Body of pancreas (tissue), 4 donors: Measurements from ENCODE around the gene GJA1.
"Not testable (repeated sequence)": the region's sequence is repeated elsewhere in the genome, so short reads cannot be mapped to it uniquely, and the experiment has no call there.

ENCODE experiments used
- CTCF ChIP-seq, 7 experiments: fragments of 450-650 bp in 4 of 7; fragments of 200-600 bp in 3 of 7; sonication (generic) in 3 of 7; IDR thresholded peaks; one replicate each; pipeline ENCODE4 v1.5.1; 2016 to 2019; ENCODE audit warnings: antibody characterized with exemption in 7 of 7
- POLR2A ChIP-seq, 3 donors: fragments of 450-650 bp; IDR thresholded peaks; one replicate each; pipeline ENCODE4 v1.6.1; 2016; ENCODE audit warnings: antibody characterized with exemption in 3 of 3, mild to moderate bottlenecking in 2 of 3

- TF ChIP-seq POLR2A, CTCF (IDR thresholded peaks at IDR 0.05): not testable (repeated sequence)
Measured at GRCh38 chr6:121446705-121447104, 11.3 kb downstream of the GJA1 start.
